GM20431 (cell line): Measurements from ENCODE around the gene VWA2.

Source experiments
- in situ Hi-C: fragments of 300-500 bp; cut with MseI, MboI; formaldehyde crosslinking; loops from one replicate; pipeline ENCODE4 v1.15.0; 2020; ENCODE audit warnings: low sequenced_read_pairs; ENCODE audit not compliant: unreplicated experiment

The VWA2 gene

DNA sequence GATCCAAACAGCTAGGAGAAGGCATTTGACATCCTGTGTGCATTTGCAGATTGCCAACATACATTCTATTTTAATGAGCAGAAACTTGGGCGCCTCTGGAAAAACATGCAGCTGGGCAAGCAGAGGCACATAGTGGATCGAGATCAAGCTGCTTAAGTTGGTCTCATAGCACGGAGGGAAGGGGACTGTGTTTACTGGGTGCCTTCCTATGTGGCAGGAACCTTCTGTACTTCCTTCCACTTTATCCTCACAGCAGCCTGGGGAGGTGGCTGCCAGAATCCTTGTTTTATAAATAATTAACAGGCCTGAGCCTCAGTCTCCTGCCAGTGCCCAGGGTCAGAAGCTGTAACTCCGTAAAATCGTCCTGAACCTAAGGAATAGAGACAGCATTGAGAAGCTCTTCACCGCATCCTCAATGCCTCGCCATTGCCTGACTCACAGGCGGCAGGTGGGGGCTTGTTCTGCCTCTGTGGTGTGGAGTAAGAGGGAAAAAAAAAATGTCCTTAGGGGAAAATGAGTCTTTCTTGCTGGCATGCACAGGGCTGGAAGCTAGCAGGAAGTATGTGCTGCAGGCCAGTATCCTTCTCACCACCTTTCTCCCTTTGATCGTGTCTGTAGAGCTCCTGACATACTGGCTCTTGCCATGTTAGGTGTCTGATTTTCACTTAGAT, 6.2 kb downstream of the VWA2 start:
- in situ Hi-C loops = no loop called here

DNA sequence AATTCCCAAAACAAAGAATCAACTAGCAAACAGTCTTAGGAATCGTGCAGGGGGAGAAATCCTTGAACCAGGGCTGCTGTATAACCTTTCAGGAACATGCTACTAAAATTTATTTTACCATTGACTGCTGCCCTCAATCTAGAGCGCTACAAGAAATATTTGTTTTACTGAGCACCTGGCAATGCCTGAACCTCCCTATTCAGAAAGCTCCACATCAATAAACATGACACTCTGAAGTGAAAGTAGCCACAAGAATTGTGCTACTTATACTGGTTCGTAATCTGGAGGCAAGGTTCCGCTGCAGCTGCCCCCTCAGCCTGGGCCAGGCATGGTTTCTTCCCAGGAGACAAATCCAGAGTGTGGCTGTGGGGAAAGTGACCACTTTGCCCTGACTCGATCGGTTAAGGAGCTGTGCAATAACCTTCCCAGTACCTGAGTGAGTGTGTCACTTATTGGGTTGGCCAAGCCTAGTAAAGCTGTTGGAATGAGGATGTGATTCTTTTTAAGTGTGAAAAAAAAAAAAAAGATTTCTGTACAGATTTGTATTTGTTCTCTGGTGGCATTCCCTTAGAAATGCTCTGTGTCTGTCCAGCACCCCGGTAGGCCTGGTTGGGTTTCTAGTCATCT, 7.7 kb downstream of the VWA2 start:
- in situ Hi-C loops = no loop called here

DNA sequence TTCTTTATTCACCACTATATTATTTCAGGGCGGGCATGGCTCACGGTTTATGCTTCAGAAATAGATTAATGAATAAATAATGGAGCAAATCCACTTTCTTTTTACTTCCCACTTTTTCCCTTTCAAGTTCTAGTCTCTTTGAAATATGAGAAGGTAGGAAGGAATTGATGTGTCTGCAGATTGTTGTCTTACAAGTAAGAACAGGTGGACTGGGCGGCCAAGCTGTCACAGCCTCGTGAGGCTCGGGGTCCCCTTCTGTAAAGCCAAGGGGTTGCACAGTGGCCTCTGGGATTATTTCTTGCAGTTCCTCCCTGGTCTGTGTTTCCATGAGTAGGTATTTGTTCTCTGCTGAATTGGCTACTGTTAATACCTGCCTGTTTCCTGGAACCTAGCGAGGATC, 11.2 kb downstream of the VWA2 start:
- in situ Hi-C loops = no loop called here

DNA sequence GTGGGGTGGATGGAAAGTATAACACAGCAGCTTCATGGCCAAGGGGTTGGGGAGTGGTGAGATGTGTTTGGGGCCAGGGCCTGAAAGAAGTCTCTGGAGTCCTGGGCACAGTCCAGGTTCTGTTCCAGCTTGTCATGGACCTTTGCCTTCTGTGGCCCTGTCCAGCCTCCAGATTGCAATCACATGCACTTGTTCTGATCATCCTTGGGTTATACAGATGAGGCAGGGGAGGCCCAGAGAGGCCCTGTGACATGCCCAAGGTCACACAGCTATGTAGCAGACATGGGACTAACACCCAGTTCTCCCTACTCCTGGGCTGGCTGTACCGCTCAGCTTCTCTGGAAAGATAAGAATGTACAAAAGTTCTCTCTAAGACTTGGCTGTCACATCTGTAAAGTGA, 11.7 kb downstream of the VWA2 start:
- in situ Hi-C loops = no loop called here

DNA sequence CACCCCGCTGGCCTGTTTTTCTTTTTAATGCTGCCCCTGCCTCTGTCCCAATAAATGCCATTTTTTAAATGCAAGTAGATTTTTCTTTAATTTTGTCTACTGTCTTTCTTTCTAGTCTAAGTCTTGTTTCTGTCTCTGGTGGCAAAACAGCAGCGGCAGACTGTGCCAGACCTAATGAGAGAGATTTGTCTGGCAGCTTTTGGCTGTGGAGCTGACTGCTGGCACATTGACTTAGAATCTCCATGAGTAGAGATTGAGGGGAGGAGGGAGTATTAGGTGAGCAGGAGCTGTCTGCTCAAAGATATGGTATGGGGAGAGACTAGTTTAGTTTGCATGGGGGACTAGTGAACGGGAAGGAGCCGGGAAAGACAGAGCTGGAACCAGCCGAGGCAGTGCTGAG, 13.0 kb downstream of the VWA2 start:
- in situ Hi-C loops = no loop called here

DNA sequence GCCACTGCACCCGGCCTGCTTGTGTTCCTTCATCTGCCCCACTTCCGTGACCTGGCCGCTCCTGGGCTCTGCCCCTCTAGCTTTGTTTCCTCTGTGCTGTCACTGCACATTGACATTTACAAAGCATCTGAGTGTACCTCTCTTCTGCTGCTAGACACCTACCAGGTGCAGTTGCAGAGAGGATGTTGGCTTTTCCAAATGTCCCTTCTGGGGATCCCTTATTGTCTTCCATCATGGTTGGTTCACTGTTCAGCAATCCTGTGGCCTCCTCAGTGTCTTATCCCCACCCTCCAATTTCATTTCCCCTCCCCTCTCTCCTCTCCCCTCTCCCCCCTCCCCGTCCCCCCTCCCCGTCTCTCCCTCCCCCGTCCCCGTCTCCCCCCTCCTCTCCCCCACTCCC, 13.8 kb downstream of the VWA2 start:
- in situ Hi-C loops = no loop called here

DNA sequence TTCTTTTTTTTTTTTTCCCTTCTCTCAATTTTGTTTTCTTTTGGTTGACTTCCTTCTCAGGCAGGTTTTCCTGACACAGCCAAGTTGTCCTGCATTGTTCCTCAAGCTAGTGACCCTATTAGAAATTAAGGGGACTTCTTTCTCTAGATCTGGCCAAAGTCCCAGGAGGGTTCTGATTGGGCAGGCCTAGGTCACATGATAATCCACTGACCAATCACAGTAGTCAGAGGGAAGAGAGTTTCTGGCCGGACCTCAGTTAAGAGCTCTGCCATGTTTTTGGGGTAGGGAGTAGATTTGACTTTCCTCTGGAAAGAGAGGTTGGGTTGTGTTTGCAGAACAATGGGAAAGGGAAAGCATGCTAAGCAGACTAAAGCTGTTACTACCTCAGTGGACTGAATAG, 16.2 kb downstream of the VWA2 start:
- in situ Hi-C loops = no loop called here

DNA sequence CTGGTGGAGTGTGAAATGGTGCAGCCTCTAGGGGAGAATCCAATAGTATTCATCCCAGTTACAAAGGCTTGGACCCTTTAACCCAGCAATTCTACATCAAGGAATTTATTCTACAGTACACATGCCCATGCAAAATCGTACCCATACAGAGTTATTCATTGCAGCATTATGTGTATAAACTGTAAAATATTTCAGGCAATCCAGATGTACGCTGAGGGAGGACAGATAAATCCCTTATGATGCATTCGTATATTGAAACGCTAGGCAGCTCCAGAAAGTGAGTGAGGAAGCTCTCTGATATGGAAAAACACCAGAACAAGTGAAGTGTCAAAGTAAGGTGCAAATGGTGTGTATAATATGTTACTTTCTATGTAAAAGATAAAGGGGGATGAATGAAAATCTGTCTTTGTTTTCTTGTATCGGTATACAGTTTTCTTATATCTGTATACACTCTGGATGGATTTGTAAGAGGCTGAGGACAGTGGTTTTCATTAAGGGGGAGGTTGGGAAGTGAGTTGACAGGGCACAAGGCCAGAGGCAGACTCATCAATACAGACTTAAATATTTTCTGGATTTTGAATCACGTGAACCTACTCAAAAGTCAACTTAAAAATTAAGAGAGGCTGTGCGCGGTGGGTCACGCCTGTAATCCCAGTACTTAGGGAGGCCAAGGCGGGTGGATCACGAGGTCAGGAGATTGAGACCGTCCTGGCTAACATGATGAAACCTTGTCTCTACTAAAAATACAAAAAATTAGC, 17.1 kb downstream of the VWA2 start:
- in situ Hi-C loops = no loop called here

DNA sequence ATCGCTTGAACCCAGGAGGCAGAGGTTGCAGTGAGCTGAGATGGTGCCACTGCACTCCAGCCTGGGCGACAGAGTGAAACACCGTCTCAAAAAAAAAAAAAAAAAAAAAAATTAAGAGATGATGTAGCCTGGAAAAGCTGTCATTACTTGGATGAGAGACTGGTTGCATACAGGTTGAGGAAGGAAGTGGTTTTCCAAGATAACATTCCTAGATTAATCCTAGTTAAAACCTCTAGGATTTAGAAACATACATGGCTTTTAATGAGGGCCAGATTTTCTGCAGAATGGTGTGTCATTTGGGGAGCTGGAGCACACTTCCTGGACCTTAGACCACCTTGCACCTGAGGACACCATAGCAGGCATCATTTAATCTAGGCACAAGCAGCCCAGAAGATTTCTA, 17.8 kb downstream of the VWA2 start:
- in situ Hi-C loops = no loop called here

DNA sequence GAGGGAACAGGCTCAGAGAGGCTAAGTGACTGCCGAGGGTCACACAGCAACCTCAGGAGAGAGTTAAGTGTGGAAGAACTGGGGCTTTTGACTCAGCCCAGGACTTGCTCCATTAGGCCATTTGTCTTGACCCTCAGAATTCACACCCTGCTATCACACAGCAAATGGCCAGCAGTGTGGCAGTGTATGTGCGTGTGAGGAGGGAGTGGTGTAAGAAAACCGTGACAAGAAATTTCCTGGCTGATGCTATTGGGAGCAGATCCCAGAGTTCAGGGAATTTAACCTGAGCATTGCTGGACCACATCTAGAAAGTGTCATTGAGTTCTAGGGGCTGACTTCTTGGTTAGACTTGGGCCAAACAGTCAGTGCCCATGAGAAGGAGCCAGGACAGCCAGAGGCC, 18.4 kb downstream of the VWA2 start:
- in situ Hi-C loops = no loop called here

DNA sequence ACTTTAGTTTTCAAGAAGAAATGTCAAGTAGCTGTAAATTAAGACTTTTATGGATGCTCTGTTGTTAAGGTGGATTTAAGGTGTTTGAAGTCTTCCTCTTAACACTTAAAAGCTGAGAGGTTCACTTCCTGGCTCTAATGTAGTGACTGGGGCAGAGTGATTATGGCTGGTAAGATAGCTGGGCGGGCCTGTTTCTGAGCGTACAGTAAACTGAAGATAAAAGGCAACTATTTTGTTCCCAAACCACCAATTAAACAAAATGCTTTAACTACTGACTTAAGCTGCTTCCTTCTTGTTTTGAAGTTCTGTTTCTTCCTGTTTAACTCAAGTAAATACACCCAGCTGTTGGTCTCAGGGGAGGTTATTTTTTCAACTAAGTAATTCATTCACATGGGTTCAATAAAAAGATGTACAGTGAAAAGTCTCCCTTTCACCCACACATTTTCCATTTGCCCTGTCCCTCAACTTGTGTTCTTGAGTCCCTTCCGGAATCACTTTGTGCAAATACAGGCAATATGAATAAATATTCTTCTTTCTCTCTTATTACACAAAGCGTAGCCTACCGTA, 19.3 kb downstream of the VWA2 start:
- in situ Hi-C loops = no loop called here

DNA sequence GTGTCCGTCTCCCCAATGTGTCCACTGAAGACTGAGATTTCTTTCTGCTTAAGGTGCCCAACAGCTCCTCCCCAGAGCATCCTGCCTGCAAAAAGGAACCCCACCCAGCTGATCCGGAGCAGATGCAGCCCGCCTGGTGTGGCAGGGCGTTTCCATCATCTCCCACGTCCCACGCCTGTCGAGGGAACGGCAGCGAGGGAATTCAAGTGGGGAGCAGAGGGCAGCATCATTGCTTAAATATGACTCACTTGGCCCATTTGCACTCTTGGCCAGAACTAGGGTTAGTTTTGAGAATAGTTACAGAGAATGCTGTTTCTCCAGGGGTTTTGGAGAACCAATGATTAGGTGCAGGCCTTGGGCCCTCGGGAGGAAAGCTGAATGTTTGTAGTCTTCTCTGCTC, 20.8 kb downstream of the VWA2 start:
- in situ Hi-C loops = no loop called here

DNA sequence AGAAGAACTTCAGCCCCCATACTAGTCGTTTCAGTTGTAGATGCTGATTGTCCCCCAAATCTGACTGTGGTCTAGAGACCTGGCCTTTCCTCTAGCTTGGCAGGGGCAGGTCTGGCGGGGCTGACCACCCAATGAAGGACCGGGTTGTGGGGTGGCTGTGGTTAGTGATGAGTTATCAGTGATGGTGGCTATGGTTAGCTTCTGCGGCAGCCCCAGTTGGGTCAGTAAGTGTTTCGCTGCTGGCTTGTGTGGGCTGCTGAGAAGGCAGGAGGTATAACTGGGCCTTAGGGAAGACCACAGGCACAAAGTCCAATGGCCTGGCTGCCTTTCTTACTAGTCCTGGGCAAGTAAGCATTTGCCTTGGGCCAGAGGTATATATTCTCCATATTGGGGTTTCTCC, 21.3 kb downstream of the VWA2 start:
- in situ Hi-C loops = no loop called here

DNA sequence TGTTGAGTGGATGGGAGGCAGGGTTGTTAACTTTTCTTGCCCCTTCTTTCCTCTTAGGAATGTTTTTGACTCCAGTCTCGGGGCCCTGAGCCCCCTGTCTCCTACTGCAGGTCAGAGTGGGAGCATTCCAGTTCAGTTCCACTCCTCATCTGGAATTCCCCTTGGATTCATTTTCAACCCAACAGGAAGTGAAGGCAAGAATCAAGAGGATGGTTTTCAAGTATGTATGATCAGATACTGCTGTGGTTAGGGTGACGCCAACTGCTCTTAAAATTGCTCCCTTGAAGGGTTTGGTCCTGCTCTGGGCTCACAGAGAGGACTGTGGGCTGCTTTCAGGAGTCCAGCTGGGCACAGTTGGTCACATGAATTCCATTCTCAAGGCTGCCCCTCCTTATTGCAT, 22.0 kb downstream of the VWA2 start:
- in situ Hi-C loops = no loop called here

DNA sequence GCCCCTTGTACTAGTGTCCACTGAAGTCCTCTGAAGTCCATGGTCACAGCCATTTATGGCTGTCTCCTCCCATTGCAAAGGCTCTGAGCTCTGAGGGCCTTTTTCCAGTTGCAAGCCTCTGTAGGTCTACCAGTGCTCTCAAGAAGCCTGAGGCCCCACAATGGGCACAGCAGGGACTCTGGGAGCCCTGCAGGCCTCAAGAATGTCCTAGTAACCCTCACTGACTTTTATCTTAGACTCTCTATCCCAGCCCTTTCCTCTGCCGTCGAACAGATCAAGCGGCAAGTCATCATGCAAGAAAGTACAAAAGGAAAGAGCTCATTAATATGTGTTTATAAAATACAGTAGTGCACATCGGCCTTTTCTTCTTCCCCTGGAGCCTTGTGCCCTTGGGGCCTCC, 23.4 kb downstream of the VWA2 start:
- in situ Hi-C loops = no loop called here

DNA sequence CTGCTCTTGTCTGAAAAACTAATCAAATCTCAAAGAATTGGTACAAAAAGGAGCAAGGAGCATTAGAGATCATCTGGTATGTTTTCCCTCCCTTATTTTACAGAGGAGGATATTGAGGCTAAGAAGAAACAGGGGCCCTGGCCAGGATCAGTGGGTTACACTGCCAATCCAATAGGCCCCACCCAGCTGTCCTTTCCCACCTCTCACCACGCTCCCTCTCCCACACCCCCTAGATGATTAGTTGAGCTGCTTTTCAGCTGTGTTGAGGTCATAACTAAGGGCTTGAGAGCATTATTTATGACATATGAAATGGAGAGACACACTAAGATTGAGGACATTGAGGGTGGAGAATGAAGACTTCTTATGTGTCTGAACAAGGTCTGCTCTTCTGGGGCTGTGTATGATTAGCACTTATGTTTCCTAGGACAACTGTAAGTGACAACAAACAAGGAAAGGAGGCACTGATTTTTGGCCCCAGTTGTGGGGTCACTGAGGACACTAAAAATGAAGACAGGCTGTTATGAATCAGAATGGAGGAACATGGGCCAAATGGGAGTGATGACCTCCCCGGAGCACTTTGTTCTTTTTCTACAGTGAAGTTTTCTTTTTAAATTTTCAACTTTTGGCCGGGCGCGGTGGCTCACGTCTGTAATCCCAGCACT, 26.5 kb downstream of the VWA2 start:
- in situ Hi-C loops = no loop called here

DNA sequence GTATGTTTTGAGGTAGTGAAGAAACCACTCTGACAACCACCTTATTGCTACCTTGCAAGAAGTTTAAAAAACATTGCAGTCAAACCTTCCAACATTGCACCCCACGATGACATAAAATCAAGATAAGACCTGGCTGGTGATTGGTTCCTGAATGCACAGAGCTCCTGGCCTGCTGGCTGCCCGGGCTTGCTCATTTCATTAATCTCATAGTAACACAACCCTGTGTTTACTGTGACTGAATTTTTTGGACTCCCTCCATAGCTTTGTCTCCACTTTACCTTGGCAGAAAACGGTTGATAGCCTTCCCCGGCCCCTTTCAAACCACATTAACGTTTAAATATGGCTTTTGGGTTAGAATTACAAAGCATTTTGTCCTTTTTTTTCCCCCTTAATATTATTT, 27.5 kb downstream of the VWA2 start:
- in situ Hi-C loops = no loop called here

DNA sequence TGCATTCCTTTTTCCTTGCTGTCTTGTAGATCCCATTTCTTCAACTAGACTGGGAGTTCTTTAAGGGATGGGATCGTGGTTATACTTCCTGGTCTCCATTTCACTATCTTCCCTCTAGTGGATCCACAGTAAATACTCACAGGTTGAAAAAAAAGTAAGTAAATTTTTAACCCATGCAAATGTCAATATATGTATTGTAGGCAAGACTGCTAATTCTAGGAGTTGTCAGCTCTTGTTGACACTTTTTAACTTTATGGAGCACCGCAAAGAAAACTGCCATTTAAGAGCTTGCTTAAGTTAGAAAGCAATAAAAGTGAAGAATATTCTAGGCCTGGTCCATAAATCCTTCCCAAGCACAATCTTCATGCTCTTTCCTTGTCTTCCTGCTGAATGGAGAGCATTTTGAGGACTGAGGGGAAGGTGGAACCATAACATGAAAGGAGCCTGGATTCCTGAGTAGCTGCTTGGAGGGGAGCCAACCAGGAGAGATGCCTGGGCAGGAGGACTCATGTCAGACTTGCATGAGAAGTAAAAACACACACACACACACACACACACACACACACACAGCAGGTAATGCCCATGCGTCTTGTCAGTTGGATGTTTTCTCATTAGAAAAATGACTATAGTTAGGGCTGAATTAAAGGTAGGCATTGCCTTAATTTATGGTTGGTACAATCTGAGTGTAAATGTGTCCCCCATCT, 32.2 kb downstream of the VWA2 start:
- in situ Hi-C loops = no loop called here

DNA sequence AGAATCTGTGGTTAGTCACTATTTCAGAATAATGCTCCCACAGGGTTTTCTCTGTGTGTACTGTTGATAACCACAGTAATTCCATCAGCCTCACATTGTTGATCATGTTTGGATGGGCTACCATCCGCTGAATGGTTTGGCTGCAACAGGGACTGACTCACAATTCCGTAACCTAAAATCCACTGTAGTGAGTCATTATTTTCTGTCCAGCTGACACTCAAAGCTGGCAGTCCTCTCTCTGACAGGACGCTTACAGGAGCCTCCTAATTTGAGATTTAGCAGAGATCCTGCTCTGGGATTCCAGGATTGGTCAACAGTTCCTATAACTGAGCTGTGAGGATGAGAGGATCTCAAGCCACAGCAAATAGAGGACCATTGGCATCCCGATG, 32.7 kb downstream of the VWA2 start:
- in situ Hi-C loops = no loop called here

DNA sequence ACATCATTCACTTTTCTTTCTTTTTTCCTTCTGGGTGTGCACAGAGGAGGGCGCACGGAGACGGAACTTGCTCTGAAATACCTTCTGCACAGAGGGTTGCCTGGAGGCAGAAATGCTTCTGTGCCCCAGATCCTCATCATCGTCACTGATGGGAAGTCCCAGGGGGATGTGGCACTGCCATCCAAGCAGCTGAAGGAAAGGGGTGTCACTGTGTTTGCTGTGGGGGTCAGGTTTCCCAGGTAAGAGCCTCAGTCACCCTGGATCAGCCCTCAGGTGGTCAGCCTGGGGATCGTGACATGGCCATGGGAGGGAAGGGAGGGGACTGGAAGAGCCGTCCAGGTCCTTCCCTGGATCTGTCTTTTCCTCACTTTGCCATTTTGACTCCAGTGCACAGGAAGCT, 33.6 kb downstream of the VWA2 start:
- in situ Hi-C loops = no loop called here
